GM10266 (cell line): ENCODE data around the gene DUSP16.
"Not testable (repeated sequence)": the region's sequence is repeated elsewhere in the genome, so short reads cannot be mapped to it uniquely, and the experiment has no call there.

Source experiments
- DNase-seq: peaks from one replicate; pipeline ENCODE4 v3.0.0; 2012; ENCODE audit errors: extremely low spot score
- TF ChIP-seq, protein P1 (sequence below): IDR thresholded peaks from 2 replicates; pipeline ENCODE4 v1.5.1; 2012; ENCODE audit warnings: mild to moderate bottlenecking, low read depth; ENCODE audit not compliant: control insufficient read depth, insufficient read depth; ENCODE audit errors: missing control alignments

DUSP16 gene

DNA sequence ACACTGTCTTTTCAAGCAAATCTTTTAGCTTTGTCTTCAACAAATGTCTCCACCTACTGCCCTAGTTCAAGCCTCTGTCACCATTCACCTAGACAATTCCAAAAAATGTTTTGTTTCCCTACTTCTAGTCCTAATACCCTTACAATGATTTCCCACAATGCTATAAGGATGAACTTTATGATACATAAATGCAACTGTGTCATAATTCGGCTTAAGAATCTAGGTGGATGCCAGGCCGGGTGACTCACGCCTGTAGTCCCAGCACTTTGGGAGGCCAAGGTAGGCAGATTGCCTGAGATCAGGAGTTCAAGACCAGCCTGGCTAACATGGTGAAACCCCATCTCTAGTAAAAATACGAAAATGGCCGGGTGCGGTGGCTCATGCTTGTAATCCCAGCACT lies 28.3 kb upstream of the DUSP16 start:
- TF ChIP-seq, protein P1, sequence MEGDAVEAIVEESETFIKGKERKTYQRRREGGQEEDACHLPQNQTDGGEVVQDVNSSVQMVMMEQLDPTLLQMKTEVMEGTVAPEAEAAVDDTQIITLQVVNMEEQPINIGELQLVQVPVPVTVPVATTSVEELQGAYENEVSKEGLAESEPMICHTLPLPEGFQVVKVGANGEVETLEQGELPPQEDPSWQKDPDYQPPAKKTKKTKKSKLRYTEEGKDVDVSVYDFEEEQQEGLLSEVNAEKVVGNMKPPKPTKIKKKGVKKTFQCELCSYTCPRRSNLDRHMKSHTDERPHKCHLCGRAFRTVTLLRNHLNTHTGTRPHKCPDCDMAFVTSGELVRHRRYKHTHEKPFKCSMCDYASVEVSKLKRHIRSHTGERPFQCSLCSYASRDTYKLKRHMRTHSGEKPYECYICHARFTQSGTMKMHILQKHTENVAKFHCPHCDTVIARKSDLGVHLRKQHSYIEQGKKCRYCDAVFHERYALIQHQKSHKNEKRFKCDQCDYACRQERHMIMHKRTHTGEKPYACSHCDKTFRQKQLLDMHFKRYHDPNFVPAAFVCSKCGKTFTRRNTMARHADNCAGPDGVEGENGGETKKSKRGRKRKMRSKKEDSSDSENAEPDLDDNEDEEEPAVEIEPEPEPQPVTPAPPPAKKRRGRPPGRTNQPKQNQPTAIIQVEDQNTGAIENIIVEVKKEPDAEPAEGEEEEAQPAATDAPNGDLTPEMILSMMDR = peak; percentile 12
- DNase-seq = no peak

DNA sequence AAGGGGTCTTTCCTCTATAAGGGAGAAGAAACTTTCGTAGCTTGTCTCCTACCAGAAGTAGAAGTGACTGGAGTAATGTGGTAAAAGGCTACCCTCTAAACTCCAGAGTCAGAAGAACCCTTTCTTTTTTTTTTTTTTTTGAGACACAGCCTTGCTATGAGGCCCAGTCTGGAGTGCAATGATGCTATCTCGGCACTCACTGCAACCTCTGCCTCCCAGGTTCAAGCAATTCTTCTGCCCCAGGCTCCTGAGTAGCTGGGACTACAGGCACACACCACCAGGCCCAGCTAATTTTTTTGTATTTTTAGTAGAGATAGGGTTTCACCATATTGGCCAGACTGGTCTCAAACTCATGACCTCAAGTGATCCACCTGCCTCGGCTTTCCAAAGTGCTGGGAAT lies 25.8 kb upstream of the DUSP16 start:
- DNase-seq = not testable (repeated sequence)

DNA sequence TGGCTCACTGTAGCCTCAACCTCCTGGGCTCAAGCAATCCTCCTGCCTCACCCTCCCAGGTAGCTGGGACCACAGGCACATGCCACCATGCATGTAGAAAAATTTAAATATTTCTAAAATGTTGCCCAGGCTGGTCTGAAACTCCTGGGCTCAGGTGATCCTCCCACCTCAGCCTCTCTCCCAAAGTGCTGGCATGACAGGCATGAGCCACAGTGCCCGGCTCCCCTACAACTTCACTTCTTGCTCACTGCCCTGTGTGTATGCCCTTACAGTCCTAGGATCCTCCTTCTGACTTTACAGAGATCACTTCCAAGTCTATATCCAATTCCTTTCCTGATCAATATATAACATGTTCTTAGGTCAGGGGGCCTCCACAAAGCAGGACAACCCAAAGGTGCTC lies 25.2 kb upstream of the DUSP16 start:
- DNase-seq = no peak
- TF ChIP-seq, protein P1 = no peak

DNA sequence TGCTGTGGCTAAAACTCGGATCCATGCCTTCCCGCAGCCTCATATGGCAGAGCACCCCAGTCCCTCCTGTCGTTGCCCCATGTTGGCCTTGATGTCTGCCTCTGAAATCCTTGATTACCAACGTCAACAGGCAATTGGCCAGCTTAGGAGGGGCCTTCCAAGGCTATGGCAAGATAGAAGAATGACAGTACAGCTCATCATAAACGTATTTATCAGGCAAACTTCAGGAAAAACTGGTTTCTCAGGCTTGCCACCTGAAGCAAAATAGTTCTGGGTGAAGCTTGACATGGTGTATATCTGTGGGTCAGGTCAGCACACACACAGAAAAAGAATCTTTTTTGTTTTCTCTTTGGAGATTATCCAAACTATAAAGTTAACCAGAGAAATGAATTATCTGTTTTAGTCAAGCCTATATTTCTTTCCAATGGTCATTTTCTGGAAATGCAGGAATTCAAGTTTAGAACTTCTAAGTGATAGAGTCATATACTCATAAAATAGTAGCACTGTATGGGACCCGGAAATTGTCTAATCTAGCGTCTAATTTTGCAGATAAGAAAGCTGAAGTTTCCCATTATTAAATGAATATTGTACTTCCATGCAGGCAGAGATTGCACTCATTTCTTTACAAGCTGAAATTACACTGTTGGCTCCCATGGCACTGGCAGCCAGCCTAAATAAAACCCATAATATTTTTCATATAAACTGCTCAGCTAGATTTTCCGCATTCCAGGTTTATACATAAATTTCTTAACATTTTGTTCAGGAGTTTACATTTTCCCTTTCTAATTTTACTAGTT lies 24.4 kb upstream of the DUSP16 start:
- TF ChIP-seq, protein P1 = no peak

DNA sequence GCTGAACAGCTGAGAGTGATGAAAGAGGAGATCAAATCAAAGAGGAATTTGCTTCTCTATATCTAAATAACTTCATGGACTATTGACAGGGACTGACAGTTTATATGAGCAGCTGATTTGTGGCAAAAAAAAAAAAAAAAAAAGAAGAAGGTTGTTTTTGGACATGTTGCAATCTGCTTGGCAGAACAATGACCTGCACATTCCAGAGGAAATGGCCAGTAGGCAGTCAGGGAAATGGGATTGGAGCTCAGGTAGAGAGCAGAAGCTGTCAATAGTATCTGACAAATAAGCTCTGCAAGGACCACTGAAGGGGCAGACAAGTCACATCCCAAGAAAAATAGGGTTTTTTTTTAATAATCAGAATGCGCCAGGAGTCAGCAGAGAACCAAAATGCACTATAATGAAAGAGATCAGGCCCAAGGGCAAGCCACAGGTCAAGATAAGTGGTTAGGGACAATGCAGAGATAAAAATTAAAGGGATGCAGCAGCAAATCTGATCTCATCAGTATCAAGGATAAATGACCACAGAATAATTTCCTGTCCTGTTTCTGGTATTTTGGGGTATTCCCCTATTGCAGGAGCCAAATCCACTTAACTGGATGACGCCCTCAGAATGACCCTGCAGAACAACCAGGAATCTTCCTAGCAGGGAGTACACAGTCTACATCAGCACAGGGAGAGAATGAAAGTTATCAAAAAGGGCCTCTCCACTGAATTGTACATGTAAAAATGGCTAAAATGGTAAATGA lies 22.6 kb upstream of the DUSP16 start:
- TF ChIP-seq, protein P1 = no peak
- DNase-seq = no peak

More for the DNA sequence above, 24.4 kb upstream of the DUSP16 start:
- no peak for DNase-seq

DNA sequence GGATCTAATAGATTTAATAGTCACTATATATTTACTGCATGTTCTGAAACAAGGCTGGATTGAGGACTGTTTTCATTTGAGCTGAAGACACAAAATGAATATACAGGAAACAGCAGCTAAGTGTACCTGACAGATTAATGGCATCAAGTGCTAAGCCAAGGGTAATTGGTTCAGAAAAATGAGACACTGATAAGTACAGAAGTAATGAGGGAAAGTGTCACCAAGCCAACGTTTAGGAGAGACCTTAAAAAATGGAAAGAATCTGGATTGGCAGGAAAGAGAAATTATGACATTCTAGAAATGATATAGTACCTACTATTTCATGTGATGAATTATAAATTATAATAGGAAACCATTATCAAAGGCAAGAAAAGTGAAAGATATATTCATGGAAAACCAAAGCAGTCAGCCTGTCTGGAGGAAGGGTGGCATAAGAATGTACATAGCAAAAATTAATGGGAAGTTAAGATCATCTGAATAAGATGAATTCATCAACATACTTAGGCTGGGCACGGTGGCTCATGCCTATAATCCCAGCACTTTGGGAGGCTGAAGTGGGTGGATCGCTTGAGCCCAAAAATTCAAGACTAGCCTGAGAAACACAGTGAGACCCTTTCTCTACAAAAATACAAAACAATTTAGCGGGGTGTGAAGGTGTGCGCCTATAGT lies 21.0 kb upstream of the DUSP16 start:
- no peak for DNase-seq

DNA sequence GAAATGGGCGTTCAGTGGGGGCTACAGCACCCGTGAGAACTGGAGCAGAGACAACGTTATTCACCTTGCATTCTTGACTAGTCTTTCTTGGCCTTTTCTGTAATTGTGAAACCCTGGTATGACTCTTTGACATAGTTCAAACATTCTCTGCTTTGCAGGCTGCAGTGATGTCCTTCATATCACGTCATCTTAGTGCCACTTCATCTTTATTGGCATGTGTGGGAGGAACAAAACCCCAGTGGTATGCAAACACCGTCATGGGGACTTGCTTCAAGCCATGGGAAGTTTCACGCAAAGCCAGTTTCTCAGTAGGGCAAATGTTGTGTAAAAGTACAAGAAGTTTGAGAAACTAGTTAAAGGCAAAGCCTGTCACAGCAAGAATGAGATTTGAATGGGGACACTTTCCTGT lies 20.2 kb upstream of the DUSP16 start:
- TF ChIP-seq, protein P1 = no peak
- peak; percentile 78 for DNase-seq

More for the DNA sequence above, 21.0 kb upstream of the DUSP16 start:
- TF ChIP-seq, protein P1 = no peak
